ENCODE results near the gene RAP1GAP2.

RAP1GAP2 gene

DNA sequence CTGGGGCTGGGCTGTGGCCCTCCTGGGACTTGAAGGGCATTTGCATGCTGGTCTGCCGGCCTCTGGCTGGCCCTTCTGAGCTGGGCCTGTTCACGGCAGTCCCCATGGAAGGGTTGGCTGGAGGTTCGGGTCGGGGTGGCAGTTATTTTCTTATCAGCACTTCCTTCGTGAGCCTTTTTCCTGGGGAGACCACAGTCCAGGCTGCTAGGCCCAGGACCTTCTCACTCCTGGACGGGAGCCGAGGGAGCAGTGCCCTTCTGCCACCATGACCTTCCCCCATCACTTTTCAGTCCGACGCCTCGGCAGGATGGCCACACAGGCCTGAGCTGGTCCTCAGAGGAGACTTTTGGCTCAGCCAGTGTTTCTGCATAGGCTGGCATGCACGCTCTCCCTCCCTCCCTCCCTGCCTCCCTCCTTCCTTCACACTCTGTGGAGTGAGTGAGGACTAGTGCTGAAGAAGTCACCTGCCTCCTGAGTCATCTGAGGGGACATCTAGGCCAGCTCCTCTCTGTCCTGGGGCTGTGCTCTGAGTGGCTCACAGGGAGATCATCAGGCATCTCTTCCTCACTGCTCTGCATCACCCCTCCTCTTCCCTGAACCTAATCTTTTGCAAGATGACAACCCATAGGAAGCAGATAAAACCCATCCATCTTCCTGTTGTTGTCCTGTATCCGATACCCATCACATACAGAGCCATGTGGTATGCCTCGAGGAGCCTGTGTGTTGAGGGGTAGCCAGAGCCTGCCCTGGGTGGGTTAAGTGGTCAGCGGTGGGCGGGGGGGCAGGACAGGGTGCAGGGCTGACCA is 109.7 kb downstream of the RAP1GAP2 start:
- no peak for TF ChIP-seq EZH2 (optimal IDR thresholded peaks at IDR 0.05; ENCODE audit: low read depth, low read length)
- TF ChIP-seq CTCF (IDR thresholded peaks at IDR 0.05; ENCODE audit: low read length), result no peak
- no peak for TF ChIP-seq EZH2phosphoT487 (IDR thresholded peaks at IDR 0.05; ENCODE audit: low read length)
- H4K20me1 ChIP-seq (ENCODE audit: insufficient read depth, low read length), result no peaks in the 10 kb centered on the region
- H3K9me2 ChIP-seq (replicated peaks; ENCODE audit: insufficient read depth, low read length), result no peaks in the 10 kb centered on the region
- H2AFZ ChIP-seq (ENCODE audit: low read length), result no peak overlapping the region
- H3K27ac ChIP-seq (ENCODE audit: low read length), result no peak overlapping the region
- H3K27me3 ChIP-seq (replicated peaks; ENCODE audit: insufficient read depth, low read length), result peaks cover 73% of the 10 kb centered on the region
- H3K79me2 ChIP-seq (ENCODE audit: low read length), result no peaks in the 10 kb centered on the region
- no peaks in the 10 kb centered on the region for H3K4me1 ChIP-seq (ENCODE audit: low read length)
- H3K4me2 ChIP-seq (ENCODE audit: low read depth, low read length), result no peak overlapping the region
- H3K36me3 ChIP-seq (replicated peaks; ENCODE audit: insufficient read depth, low read length), result no peaks in the 10 kb centered on the region
- DNase-seq, result no peak
- H3K9me3 ChIP-seq (replicated peaks; ENCODE audit: insufficient read depth, low read length), result no peaks in the 10 kb centered on the region
- H3F3A ChIP-seq (ENCODE audit: insufficient read depth, low read length), result no peaks in the 10 kb centered on the region
- H3K4me3 ChIP-seq (ENCODE audit: low read length), result no peak overlapping the region
- no peak overlapping the region for H3K9ac ChIP-seq (ENCODE audit: low read length)

- H3F3A ChIP-seq (ENCODE audit: insufficient read depth, low read length), result no peaks in the 10 kb centered on the region
- no peak overlapping the region for H3K4me2 ChIP-seq (ENCODE audit: low read depth, low read length)
- H3K9me2 ChIP-seq (replicated peaks; ENCODE audit: insufficient read depth, low read length), result no peaks in the 10 kb centered on the region
- TF ChIP-seq EZH2 (optimal IDR thresholded peaks at IDR 0.05; ENCODE audit: low read depth, low read length), result no peak
- no peak for TF ChIP-seq CTCF (IDR thresholded peaks at IDR 0.05; ENCODE audit: low read length)
- TF ChIP-seq EZH2phosphoT487 (IDR thresholded peaks at IDR 0.05; ENCODE audit: low read length), result no peak
- H3K9me3 ChIP-seq (replicated peaks; ENCODE audit: insufficient read depth, low read length), result no peaks in the 10 kb centered on the region
- H3K36me3 ChIP-seq (replicated peaks; ENCODE audit: insufficient read depth, low read length), result no peaks in the 10 kb centered on the region
- DNase-seq, result no peak
- peaks cover 67% of the 10 kb centered on the region for H3K27me3 ChIP-seq (replicated peaks; ENCODE audit: insufficient read depth, low read length)
- H3K4me3 ChIP-seq (ENCODE audit: low read length), result no peak overlapping the region
- H3K27ac ChIP-seq (ENCODE audit: low read length), result no peak overlapping the region
- no peak overlapping the region for H3K9ac ChIP-seq (ENCODE audit: low read length)
- H3K4me1 ChIP-seq (ENCODE audit: low read length), result no peaks in the 10 kb centered on the region
- H3K79me2 ChIP-seq (ENCODE audit: low read length), result no peaks in the 10 kb centered on the region
- H4K20me1 ChIP-seq (ENCODE audit: insufficient read depth, low read length), result no peaks in the 10 kb centered on the region
- no peak overlapping the region for H2AFZ ChIP-seq (ENCODE audit: low read length)
Measured at GRCh38 chr17:2906901-2907300, 110.7 kb downstream of the RAP1GAP2 start.

DNA sequence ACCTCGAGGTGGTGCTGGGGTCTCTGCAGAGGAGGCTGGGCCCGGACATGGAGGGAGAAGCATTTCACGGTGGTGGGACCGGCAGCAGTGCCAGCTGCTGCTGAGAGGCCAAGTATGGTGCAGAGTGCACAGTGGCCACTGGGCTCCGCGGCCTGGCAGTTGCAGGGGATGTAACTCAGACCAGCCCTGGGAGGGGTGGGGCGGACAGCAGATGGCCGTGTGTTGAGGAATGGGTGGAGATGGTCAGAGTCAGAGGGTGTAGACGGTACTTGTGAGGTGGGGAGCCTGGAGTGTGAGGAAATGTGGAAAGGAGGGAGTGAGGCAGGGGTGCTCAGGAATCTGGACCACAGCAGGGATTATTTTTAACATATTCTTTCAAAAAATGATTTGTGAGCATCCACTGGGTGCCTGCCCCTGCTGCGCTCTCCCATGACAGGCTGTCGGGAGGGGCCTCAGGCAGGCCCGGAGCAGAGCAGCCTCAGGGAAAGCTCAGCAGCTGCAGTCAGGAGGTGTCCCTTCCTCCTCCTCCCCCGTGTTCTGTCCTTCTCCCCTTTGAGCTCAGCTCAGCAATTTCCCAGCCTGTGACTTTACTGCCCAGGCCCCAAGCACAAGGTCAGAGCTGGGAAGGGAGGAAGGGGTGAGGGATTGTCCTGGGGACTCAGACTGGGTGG is 113.1 kb downstream of the RAP1GAP2 start:
- Histone ChIP-seq H3K9me2 (replicated peaks; ENCODE audit: insufficient read depth, low read length) (no peaks in the 10 kb centered on the region), H3K79me2 (ENCODE audit: low read length) (no peaks in the 10 kb centered on the region), H3K27me3 (replicated peaks; ENCODE audit: insufficient read depth, low read length) (peaks cover 53% of the 10 kb centered on the region), H3K4me3 (ENCODE audit: low read length) (no peak overlapping the region), H2AFZ (ENCODE audit: low read length) (no peak overlapping the region), H4K20me1 (ENCODE audit: insufficient read depth, low read length) (no peaks in the 10 kb centered on the region), H3K36me3 (replicated peaks; ENCODE audit: insufficient read depth, low read length) (no peaks in the 10 kb centered on the region), H3K4me2 (ENCODE audit: low read depth, low read length) (no peak overlapping the region), H3F3A (ENCODE audit: insufficient read depth, low read length) (no peaks in the 10 kb centered on the region), H3K9me3 (replicated peaks; ENCODE audit: insufficient read depth, low read length) (no peaks in the 10 kb centered on the region), H3K4me1 (ENCODE audit: low read length) (no peaks in the 10 kb centered on the region), H3K27ac (ENCODE audit: low read length) (no peak overlapping the region), H3K9ac (ENCODE audit: low read length) (no peak overlapping the region)
- DNase-seq, result no peak
- TF ChIP-seq CTCF (IDR thresholded peaks at IDR 0.05; ENCODE audit: low read length) (no peak), EZH2phosphoT487 (IDR thresholded peaks at IDR 0.05; ENCODE audit: low read length) (no peak), EZH2 (optimal IDR thresholded peaks at IDR 0.05; ENCODE audit: low read depth, low read length) (no peak)

All from MM.1S (cell line).